Trophoblast cell (in vitro differentiated cells and primary cell): ENCODE data around the gene SERPINE2.
"Not testable (repeated sequence)": the region's sequence is repeated elsewhere in the genome, so short reads cannot be mapped to it uniquely, and the experiment has no call there.

ENCODE experiments used
- DNase-seq, 2 donors: peaks; one replicate each; pipeline ENCODE4 v3.0.0-alpha.2; 2016
- H2AFZ ChIP-seq: 2 replicates; pipeline ENCODE4 v1.6.1; 2013; ENCODE audit warnings: low read length, moderate library complexity, mild to moderate bottlenecking; ENCODE audit not compliant: insufficient read depth, poor library complexity
- H2AK5ac ChIP-seq: 2 replicates; pipeline ENCODE4 v1.6.1; 2013; ENCODE audit warnings: mild to moderate bottlenecking, low read length
- H2BK120ac ChIP-seq: 2 replicates; pipeline ENCODE4 v1.6.1; 2013; ENCODE audit warnings: low read length, mild to moderate bottlenecking, moderate library complexity; ENCODE audit not compliant: insufficient read depth, poor library complexity
- H2BK12ac ChIP-seq: 2 replicates; pipeline ENCODE4 v1.6.1; 2013; ENCODE audit warnings: mild to moderate bottlenecking, low read length, moderate library complexity
- H2BK5ac ChIP-seq: 2 replicates; pipeline ENCODE4 v1.6.1; 2013; ENCODE audit warnings: low read length, low read depth, moderate library complexity, mild to moderate bottlenecking; ENCODE audit not compliant: poor library complexity
- H3K14ac ChIP-seq: 2 replicates; pipeline ENCODE4 v1.6.1; 2013; ENCODE audit warnings: mild to moderate bottlenecking, low read length
- H3K18ac ChIP-seq: 2 replicates; pipeline ENCODE4 v1.6.1; 2013; ENCODE audit warnings: mild to moderate bottlenecking, low read length
- H3K23ac ChIP-seq: 2 replicates; pipeline ENCODE4 v1.6.1; 2013; ENCODE audit warnings: low read length
- H3K27ac ChIP-seq: 2 replicates; pipeline ENCODE4 v1.5.1; 2013; ENCODE audit warnings: low read depth, mild to moderate bottlenecking, inconsistent platforms, low read length, moderate library complexity
- H3K27me3 ChIP-seq: 2 replicates; pipeline ENCODE4 v1.6.1; 2013; ENCODE audit warnings: inconsistent platforms, mild to moderate bottlenecking, low read length, moderate library complexity; ENCODE audit not compliant: insufficient read depth
- H3K36me3 ChIP-seq, 2 experiments: 1 replicate in 1 of 2; 2 replicates in 1 of 2; pipeline ENCODE4 v1.6.1; 2013; ENCODE audit warnings: low read length in 2 of 2, mild to moderate bottlenecking in 2 of 2, moderate library complexity in 1 of 2; ENCODE audit not compliant: insufficient read depth in 2 of 2, control insufficient read depth in 1 of 2
- H3K4ac ChIP-seq: 2 replicates; pipeline ENCODE4 v1.6.1; 2013; ENCODE audit warnings: low read depth, mild to moderate bottlenecking, low read length, moderate library complexity
- H3K4me1 ChIP-seq, 2 experiments: 1 replicate in 1 of 2; 2 replicates in 1 of 2; pipeline ENCODE4 v1.6.1; 2013; ENCODE audit warnings: low read length in 2 of 2, mild to moderate bottlenecking in 2 of 2, moderate library complexity in 1 of 2; ENCODE audit not compliant: insufficient read depth in 2 of 2, control insufficient read depth in 1 of 2
- H3K4me2 ChIP-seq: 2 replicates; pipeline ENCODE4 v1.6.1; 2013; ENCODE audit warnings: inconsistent platforms, mild to moderate bottlenecking, low read length, moderate library complexity
- H3K4me3 ChIP-seq: 2 replicates; pipeline ENCODE4 v1.5.1; 2013; ENCODE audit warnings: mild to moderate bottlenecking, low read depth, low read length, inconsistent platforms
- H3K79me1 ChIP-seq: one replicate; pipeline ENCODE4 v1.6.1; 2013; ENCODE audit warnings: low read length
- H3K79me2 ChIP-seq: 2 replicates; pipeline ENCODE4 v1.6.1; 2013; ENCODE audit warnings: low read length, mild to moderate bottlenecking; ENCODE audit not compliant: control insufficient read depth, insufficient read depth, poor library complexity
- H3K9ac ChIP-seq: 2 replicates; pipeline ENCODE4 v1.6.1; 2013; ENCODE audit warnings: mild to moderate bottlenecking, low read length
- H3K9me3 ChIP-seq: 2 replicates; pipeline ENCODE4 v1.6.1; 2013; ENCODE audit warnings: low read depth, mild to moderate bottlenecking, control low read depth, inconsistent platforms, low read length; ENCODE audit not compliant: insufficient read depth
- H4K12ac ChIP-seq: 2 replicates; pipeline ENCODE4 v1.6.1; 2013; ENCODE audit warnings: low read depth, mild to moderate bottlenecking, low read length, moderate library complexity
- H4K8ac ChIP-seq: 2 replicates; pipeline ENCODE4 v1.6.1; 2013; ENCODE audit warnings: low read depth, mild to moderate bottlenecking, low read length, moderate library complexity
- H4K91ac ChIP-seq: one replicate; pipeline ENCODE4 v1.6.1; 2013; ENCODE audit warnings: low read depth, mild to moderate bottlenecking, low read length, moderate library complexity
- WGBS: extraction: QIAGEN DNeasy Blood & Tissue Kit; methylation state at CpG from one replicate; pipeline ENCODE4 v1.1.7; 2013; ENCODE audit warnings: missing lambda C conversion rate; ENCODE audit not compliant: insufficient read length, insufficient coverage; ENCODE audit errors: extremely low coverage; 5-methylcytosine and 5-hydroxymethylcytosine counted together

SERPINE2 gene

DNA sequence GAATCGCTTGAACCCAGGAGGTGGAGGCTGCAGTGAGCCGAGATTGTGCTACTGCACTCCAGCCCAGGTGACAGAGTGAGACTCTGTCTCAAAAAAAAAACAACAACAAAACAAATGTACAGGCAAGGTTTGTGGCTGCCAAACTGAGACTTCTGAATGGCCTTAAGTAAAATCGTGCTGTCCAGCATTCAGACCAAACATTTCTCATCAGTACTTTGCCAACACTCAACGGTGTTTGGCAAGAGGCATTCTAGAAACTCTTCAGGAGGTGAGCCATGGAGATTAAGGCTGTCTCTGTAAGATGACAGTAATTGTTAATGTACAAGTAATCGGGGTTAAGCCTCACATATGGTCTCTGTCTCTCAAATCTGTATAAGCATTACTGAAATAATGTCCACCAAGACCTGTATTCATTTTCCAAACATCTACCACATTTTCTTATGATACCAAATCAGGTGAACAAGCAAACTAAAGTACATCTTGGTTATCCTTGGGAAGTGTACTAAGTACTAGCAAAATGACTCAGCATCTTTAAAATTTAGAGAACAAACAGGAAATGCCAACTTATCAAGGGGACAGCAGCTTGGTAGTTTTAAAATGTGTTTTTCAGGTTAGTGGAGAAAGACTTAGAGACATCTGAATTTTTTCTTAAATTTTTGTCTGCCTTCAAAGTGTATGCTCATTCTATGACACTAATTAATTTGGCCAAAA is 29.3 kb downstream of the SERPINE2 start:
- H3K27me3 ChIP-seq = no peaks in the 10 kb centered on the region
- no peak overlapping the region for H3K23ac ChIP-seq
- no peak overlapping the region for H3K4me3 ChIP-seq
- H3K27ac ChIP-seq = no peak overlapping the region
- H3K9me3 ChIP-seq = no peaks in the 10 kb centered on the region
- no peak overlapping the region for H4K8ac ChIP-seq
- no peak overlapping the region for H2BK12ac ChIP-seq
- no peak overlapping the region for H2BK120ac ChIP-seq
- no peak overlapping the region for H4K12ac ChIP-seq
- H3K79me2 ChIP-seq = peaks cover 1% of the 10 kb centered on the region
- H2AFZ ChIP-seq = no peak overlapping the region
- no CpG with 5 or more reads among the region's 5 CpGs for WGBS
- H3K79me1 ChIP-seq = peaks cover 2% of the 10 kb centered on the region
- DNase-seq = peak in 1 of 2 donors; percentile 42
- no peak overlapping the region for H2AK5ac ChIP-seq
- no peaks in the 10 kb centered on the region for H3K36me3 ChIP-seq
- H3K4ac ChIP-seq = no peak overlapping the region
- H3K9ac ChIP-seq = no peak overlapping the region
- no peak overlapping the region for H3K4me2 ChIP-seq
- H4K91ac ChIP-seq = no peak overlapping the region
- H2BK5ac ChIP-seq = no peak overlapping the region
- no peak overlapping the region for H3K18ac ChIP-seq
- no peak overlapping the region for H3K14ac ChIP-seq
- H3K4me1 ChIP-seq = peaks cover 10 to 21% of the 10 kb centered on the region in 2 experiments

DNA sequence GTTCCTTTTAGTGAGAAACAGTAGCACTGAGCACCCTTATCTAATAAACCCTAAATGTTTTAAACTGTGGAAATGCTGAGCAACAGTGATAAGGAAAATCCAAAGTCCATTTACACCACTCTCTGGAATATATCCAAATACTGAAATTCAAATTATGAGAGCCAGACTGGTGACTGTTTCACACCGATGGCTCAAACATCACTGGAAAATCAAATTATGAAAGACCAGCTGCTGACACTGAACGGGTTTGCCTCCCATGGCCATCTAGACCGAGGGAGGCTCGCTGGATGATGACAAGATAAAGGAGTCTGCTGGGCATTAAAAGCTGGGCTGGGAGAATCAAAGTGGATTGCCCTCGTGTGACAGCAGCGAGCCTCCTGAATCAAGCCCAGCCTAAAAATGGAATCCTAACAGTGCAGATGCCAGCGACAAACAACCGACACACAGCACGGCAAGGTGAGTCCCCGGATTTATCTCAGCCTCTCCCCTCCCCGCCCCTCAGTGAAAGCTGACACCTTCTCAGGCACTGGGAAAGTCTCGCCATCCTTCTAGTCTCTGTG is 30.3 kb downstream of the SERPINE2 start:
- H3K18ac ChIP-seq = peak overlapping the region; percentile 39
- H2BK120ac ChIP-seq = no peak overlapping the region
- peaks cover 7 to 15% of the 10 kb centered on the region in 2 experiments for H3K4me1 ChIP-seq
- no peak overlapping the region for H2BK5ac ChIP-seq
- H2BK12ac ChIP-seq = peak overlapping the region; percentile 15
- peaks cover 2% of the 10 kb centered on the region for H3K79me1 ChIP-seq
- no peak overlapping the region for H3K14ac ChIP-seq
- H3K4me2 ChIP-seq = no peak overlapping the region
- peaks cover 1% of the 10 kb centered on the region for H3K79me2 ChIP-seq
- no peaks in the 10 kb centered on the region for H3K27me3 ChIP-seq
- no peak overlapping the region for H2AK5ac ChIP-seq
- no CpG with 5 or more reads among the region's 12 CpGs for WGBS
- no peak overlapping the region for H3K4ac ChIP-seq
- H3K23ac ChIP-seq = no peak overlapping the region
- no peak overlapping the region for H3K27ac ChIP-seq
- H2AFZ ChIP-seq = peak overlapping the region; percentile 63
- DNase-seq = peak; percentile 61 to 81
- peak overlapping the region; percentile 13 for H4K91ac ChIP-seq
- H3K9me3 ChIP-seq = no peaks in the 10 kb centered on the region
- H4K8ac ChIP-seq = no peak overlapping the region
- H4K12ac ChIP-seq = no peak overlapping the region
- no peak overlapping the region for H3K9ac ChIP-seq
- no peak overlapping the region for H3K4me3 ChIP-seq
- no peaks in the 10 kb centered on the region for H3K36me3 ChIP-seq

GRCh38 chr2:224004105-224004695 is 34.9 kb downstream of the SERPINE2 start:
- Histone ChIP-seq H3K18ac (no peak overlapping the region), H2BK12ac (no peak overlapping the region), H3K4me3 (no peak overlapping the region), H4K91ac (no peak overlapping the region), H3K27ac (no peak overlapping the region), H2BK120ac (no peak overlapping the region), H3K14ac (no peak overlapping the region), H3K79me1 (peaks cover 2% of the 10 kb centered on the region), H3K9me3 (no peaks in the 10 kb centered on the region), H2BK5ac (no peak overlapping the region), H3K36me3 (peaks cover 13 to 15% of the 10 kb centered on the region in 2 experiments), H3K23ac (no peak overlapping the region), H3K4ac (no peak overlapping the region), H4K12ac (no peak overlapping the region), H2AK5ac (no peak overlapping the region), H4K8ac (no peak overlapping the region), H2AFZ (no peak overlapping the region), H3K9ac (no peak overlapping the region), H3K4me2 (no peak overlapping the region), H3K27me3 (no peaks in the 10 kb centered on the region), H3K79me2 (peaks cover 1% of the 10 kb centered on the region), H3K4me1 (peaks cover 5 to 9% of the 10 kb centered on the region in 2 experiments)
- no CpG with 5 or more reads among the region's 16 CpGs for WGBS
- DNase-seq = no peak

DNA sequence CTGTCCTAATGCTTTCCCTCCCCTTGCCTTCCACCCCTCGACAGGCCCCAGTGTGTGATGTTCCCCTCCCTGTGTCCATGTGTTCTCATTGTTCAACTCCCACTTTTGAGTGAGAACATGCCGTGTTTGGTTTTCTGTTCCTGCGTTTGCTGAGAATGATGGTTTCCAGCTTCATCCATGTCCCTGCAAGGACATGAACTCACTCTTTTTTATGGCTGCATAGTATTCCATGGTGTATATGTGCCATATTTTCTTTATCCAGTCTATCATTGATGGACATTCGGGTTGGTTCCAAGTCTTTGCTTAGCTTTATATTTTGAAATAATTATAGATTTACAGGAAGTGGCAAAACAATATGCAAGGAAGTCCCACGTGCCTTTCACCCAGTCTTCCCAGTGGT is 38.4 kb downstream of the SERPINE2 start:
- H3K9ac ChIP-seq, H3K4me3 ChIP-seq, H3K23ac ChIP-seq, H3K14ac ChIP-seq, H2BK5ac ChIP-seq, H3K79me2 ChIP-seq, H3K18ac ChIP-seq, H3K4ac ChIP-seq, H3K27me3 ChIP-seq, H2BK12ac ChIP-seq, H3K27ac ChIP-seq, H3K9me3 ChIP-seq, H2AK5ac ChIP-seq, H3K79me1 ChIP-seq, H3K4me2 ChIP-seq, H4K91ac ChIP-seq, H4K8ac ChIP-seq, H2AFZ ChIP-seq, H4K12ac ChIP-seq, DNase-seq, H2BK120ac ChIP-seq, H3K4me1 ChIP-seq: not testable (repeated sequence)
- no CpG with 5 or more reads among the region's 5 CpGs for WGBS
- peaks cover 13 to 20% of the 10 kb centered on the region in 2 experiments for H3K36me3 ChIP-seq
